Lower leg skin (tissue), 4 donors: ENCODE data around the gene CLDN7. TPM values are rescaled to one million over a fixed set of nuclear protein-coding genes. Genes with fewer than 3 reads are reported as not detected.

Experiments
- DNase-seq, 2 donors: peaks; one replicate each; pipeline ENCODE4 v3.0.0-alpha.2; 2019; ENCODE audit warnings: low spot score in 2 of 2
- H3K4me3 ChIP-seq: fragments of 200-600 bp; sonication (generic); 2 replicates; pipeline ENCODE4 v1.5.1; 2017; ENCODE audit warnings: mild to moderate bottlenecking, low read depth; ENCODE audit not compliant: poor library complexity, severe bottlenecking
- POLR2A ChIP-seq, 2 donors: fragments of 450-650 bp; IDR thresholded peaks; one replicate each; pipeline ENCODE4 v1.6.1; 2016 to 2017; ENCODE audit warnings: antibody characterized with exemption in 2 of 2, mild to moderate bottlenecking in 1 of 2, moderate library complexity in 1 of 2
- WGBS, 2 donors: methylation state at CpG; one replicate each; pipeline ENCODE4 v1.1.5; 2018; 5-methylcytosine and 5-hydroxymethylcytosine counted together
- intact Hi-C: fragments of 100-400 bp; cut with DNase I; formaldehyde crosslinking; loops from one replicate; pipeline ENCODE4 v1.15.0; 2023; ENCODE audit warnings: low total_unique reads
- total RNA-seq, 4 donors: library from RNA; depleted of rRNA; stranded (reverse); fragments of >200 nt; gene quantifications; one replicate each; pipeline ENCODE4 v1.1.0, GENCODE V29; 2016
- TF ChIP-seq, protein P1 (sequence below), 3 donors: fragments of 450-650 bp; IDR thresholded peaks; one replicate each; pipeline ENCODE4 v1.5.1; 2016; ENCODE audit warnings: antibody characterized with exemption in 3 of 3, mild to moderate bottlenecking in 3 of 3, moderate library complexity in 2 of 3

Gene CLDN7
- total RNA-seq, 4 donors from 2014 or later: 6.7 to 25.6 (median 14.4) TPM

DNA sequence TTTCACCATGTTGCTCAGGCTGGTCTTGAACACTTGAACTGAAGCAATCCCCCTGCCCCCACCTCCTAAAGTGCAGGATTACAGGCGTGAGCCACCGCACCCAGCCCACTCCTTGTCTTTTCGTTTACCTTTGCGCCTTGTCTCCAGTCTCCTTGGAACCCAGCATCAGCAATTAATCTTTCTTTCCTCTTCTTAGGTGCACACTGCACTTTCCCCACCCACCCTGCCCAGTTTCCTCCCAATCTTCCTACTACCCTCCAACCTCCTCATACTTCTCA is 1.5 kb upstream of the CLDN7 start:
- no peak overlapping the region for H3K4me3 ChIP-seq
- 48 to 54% methylated on average over 4 of the region's 4 CpGs for WGBS, 2 donors
- DNase-seq: no peak
- intact Hi-C loops: no loop called here
- no peak for TF ChIP-seq POLR2A (IDR thresholded peaks at IDR 0.05)
- TF ChIP-seq, protein P1, sequence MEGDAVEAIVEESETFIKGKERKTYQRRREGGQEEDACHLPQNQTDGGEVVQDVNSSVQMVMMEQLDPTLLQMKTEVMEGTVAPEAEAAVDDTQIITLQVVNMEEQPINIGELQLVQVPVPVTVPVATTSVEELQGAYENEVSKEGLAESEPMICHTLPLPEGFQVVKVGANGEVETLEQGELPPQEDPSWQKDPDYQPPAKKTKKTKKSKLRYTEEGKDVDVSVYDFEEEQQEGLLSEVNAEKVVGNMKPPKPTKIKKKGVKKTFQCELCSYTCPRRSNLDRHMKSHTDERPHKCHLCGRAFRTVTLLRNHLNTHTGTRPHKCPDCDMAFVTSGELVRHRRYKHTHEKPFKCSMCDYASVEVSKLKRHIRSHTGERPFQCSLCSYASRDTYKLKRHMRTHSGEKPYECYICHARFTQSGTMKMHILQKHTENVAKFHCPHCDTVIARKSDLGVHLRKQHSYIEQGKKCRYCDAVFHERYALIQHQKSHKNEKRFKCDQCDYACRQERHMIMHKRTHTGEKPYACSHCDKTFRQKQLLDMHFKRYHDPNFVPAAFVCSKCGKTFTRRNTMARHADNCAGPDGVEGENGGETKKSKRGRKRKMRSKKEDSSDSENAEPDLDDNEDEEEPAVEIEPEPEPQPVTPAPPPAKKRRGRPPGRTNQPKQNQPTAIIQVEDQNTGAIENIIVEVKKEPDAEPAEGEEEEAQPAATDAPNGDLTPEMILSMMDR (IDR thresholded peaks at IDR 0.05): no peak

DNA sequence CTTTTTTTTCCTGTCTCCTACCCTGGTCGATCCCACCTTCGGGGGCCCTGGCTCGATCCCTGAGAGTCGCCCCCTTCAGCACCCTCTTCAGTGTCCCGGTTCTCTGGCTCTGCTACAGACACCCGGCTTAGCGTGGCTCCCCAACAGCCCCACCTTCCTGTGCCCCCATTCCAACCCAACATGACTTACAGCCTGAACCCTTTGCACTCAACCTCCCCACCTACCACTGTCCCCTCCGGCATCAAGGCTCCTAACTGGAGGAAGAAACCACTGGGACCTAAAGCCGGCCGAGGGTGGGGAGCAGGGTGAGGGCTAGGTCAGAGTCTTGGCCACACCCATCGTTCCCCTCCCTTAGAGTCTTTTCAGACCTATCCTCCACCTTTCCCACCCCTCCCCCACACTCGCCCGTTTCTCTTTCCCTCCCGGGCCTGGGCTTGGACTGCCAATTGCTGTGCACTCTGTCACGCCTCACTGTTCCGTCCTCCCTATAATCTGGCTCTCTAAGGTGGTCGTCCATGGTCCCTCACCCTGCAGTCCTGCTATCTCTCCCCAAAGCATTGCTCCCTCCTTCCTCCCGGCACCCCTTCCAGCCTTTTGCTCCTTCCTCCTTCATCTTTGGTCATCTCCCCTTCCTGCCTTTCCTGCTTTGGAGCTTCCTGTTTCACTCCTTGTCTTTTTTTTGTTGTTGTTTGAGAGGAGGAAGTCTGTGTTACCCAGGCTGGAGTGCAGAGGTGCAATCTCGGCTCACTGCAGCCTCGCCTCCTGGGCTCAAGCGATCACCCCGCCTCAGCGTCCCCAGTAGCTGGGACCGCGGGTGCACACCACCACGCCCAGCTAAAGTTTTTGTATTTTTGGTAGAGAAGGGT is 890 bp upstream of the CLDN7 start:
- no peak for DNase-seq
- intact Hi-C loops: no loop called here
- TF ChIP-seq POLR2A (IDR thresholded peaks at IDR 0.05): no peak
- TF ChIP-seq, protein P1 (IDR thresholded peaks at IDR 0.05): no peak
- no peak overlapping the region for H3K4me3 ChIP-seq
- 11 to 13% methylated on average over 26 of the region's 26 CpGs for WGBS, 2 donors

DNA sequence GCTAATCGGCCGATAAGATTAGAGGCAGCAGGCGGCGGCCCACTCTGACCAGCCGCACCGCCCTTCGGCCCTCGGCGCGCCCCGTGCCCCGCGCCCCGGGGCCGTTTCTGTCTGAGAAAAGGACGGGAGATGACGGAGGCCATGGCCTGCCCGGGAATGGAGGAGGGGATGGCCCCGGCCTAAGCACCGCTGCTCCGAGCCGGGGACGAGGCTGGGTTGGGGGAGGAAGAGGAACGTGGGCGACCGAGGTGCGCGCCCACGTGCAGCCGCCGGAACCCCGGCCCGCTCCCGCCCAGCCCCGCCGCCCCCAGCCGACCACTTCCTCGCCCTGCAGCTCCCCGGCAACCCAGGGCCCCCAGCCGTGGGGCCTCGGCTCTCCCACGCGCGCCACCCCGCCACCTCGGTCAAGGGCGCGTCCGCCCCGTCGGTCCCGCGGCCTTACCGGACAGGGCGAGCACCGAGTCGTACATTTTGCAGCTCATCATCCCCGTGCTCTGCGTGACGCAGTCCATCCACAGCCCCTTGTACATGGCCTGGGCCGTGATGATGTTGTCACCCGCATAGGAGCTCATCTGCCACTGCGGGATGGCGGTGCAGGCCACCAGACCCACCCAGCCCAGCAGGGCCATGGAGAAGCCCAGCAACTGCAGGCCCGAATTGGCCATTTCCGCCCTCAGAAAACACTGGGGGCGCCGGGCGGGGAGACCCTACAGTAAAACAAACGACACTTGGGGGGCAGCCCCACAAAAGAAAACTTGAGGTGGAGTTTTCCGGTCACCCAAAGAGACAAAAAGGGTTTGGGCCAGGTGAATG is 693 bp downstream of the CLDN7 start:
- intact Hi-C loops: no loop called here
- no peak for DNase-seq
- H3K4me3 ChIP-seq: peak overlapping the region; percentile 13
- 15 to 18% methylated on average over 25 to 42 of the region's 71 CpGs for WGBS, 2 donors
- TF ChIP-seq, protein P1 (IDR thresholded peaks at IDR 0.05): no peak
- TF ChIP-seq POLR2A (IDR thresholded peaks at IDR 0.05): no peak

DNA sequence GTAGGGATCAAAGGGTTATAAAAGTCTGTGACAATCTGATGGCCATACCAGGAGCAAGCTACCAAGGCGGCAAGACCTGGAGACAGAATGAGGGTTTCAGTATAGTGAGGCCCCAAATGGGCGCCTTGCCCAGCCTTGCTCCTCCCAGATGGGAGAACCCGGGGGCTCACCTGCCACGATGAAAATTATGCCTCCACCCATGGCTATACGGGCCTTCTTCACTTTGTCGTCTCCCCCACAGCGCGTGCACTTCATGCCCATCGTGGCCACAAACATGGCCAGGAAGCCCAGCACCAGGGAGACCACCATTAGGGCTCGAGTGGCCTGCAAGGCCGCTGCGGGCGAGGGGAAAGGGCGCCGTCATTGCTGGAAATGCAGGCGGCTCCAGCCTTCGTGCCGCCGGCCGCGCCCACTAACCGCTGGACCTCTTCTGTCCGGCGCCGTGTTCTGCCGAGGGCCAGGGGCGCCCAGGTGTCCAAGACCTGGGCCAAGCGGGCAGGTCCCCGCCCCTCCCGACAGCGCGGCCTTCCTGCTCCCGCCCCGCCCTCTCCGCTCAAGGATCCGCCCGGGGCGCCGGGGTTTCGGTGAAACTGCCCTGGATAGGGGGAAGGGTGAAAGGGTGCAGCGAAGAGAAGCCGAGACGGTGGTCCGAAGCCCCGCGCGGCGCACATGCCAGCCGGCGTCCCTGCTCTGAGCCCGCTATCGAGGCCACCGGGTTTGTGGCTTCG is 1.5 kb downstream of the CLDN7 start:
- TF ChIP-seq, protein P1 (IDR thresholded peaks at IDR 0.05): no peak
- no peak for TF ChIP-seq POLR2A (IDR thresholded peaks at IDR 0.05)
- no peak for DNase-seq
- intact Hi-C loops: no loop called here
- 10 to 12% methylated on average over 27 to 46 of the region's 54 CpGs for WGBS, 2 donors
- peak overlapping the region; percentile 13 for H3K4me3 ChIP-seq

DNA sequence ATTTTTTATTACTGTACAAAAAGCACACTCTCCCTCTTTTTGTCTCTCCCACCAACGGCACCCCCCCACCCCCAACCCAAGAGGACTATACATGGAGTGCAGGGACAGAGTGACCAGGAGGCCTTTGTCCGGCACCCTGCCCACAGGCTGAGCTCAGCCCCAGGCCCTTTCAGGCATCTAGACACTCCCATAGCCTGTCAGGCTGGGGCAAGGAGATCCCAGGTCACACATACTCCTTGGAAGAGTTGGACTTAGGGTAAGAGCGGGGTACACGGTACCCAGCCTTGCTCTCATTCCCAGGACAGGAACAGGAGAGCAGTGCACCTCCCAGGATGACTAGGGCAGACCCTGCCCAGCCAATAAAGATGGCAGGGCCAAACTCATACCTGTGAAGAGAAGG is 2.1 kb downstream of the CLDN7 start:
- TF ChIP-seq, protein P1 (IDR thresholded peaks at IDR 0.05): no peak
- no peak for TF ChIP-seq POLR2A (IDR thresholded peaks at IDR 0.05)
- WGBS, 2 donors: 78 to 79% methylated on average over 4 of the region's 4 CpGs
- DNase-seq: no peak
- intact Hi-C loops: no loop called here
- no peak overlapping the region for H3K4me3 ChIP-seq
